CD14-positive monocyte (primary cell): Measurements from ENCODE around the gene SEMA6B. TPM values are rescaled to one million over a fixed set of nuclear protein-coding genes. Genes with fewer than 3 reads are reported as not detected.

Source experiments
- DNase-seq, 3 donors: peaks; one replicate each; pipeline ENCODE4 v3.0.0-alpha.2; 2011 to 2022
- H2AFZ ChIP-seq: 2 replicates; pipeline ENCODE4 v1.6.0; 2012; ENCODE audit warnings: mild to moderate bottlenecking, low read depth, low read length, inconsistent platforms; ENCODE audit not compliant: insufficient read depth, poor library complexity, severe bottlenecking
- H3K27ac ChIP-seq, 2 donors: 1 replicate in 1 of 2; 2 replicates in 1 of 2; pipeline ENCODE4 v1.5.1; 2012 to 2013; ENCODE audit warnings: low read length in 2 of 2, control low read depth in 1 of 2, inconsistent platforms in 1 of 2, low read depth in 1 of 2, mild to moderate bottlenecking in 1 of 2
- H3K27me3 ChIP-seq, 2 donors: one replicate each; pipeline versions ENCODE4 v1.6.0 to v1.6.1; 2011 to 2013; ENCODE audit warnings: low read length in 2 of 2; ENCODE audit not compliant: control insufficient read depth in 2 of 2, insufficient read depth in 2 of 2
- H3K36me3 ChIP-seq, 2 donors: replicated peaks in 1 of 2; 1 replicate in 1 of 2; 2 replicates in 1 of 2; pipeline versions ENCODE4 v1.5.1 to v1.6.1; 2012 to 2013; ENCODE audit warnings: low read length in 2 of 2, control low read depth in 1 of 2, inconsistent platforms in 1 of 2, mild to moderate bottlenecking in 1 of 2; ENCODE audit not compliant: insufficient read depth in 2 of 2, control insufficient read depth in 1 of 2
- H3K4me1 ChIP-seq, 2 donors: 1 replicate in 1 of 2; 2 replicates in 1 of 2; pipeline versions ENCODE4 v1.5.1 to v1.6.1; 2012 to 2013; ENCODE audit warnings: low read length in 2 of 2, control low read depth in 1 of 2, inconsistent platforms in 1 of 2, mild to moderate bottlenecking in 1 of 2, moderate library complexity in 1 of 2; ENCODE audit not compliant: insufficient read depth in 2 of 2, control insufficient read depth in 1 of 2
- H3K4me2 ChIP-seq: replicated peaks from 2 replicates; pipeline ENCODE3; 2012; ENCODE audit warnings: low read length, moderate library complexity, mild to moderate bottlenecking; ENCODE audit not compliant: poor library complexity, severe bottlenecking; ENCODE audit errors: extremely low read depth
- H3K4me3 ChIP-seq, 3 experiments: fragments of 200-600 bp in 1 of 3; sonication (generic) in 1 of 3; replicated peaks in 1 of 3; 1 replicate in 2 of 3; 2 replicates in 1 of 3; pipeline ENCODE4 v1.5.1; 2011 to 2013; ENCODE audit warnings: low read length in 3 of 3, mild to moderate bottlenecking in 3 of 3, control low read depth in 2 of 3, low read depth in 2 of 3, inconsistent platforms in 1 of 3, moderate library complexity in 1 of 3
- H3K79me2 ChIP-seq: 2 replicates; pipeline ENCODE4 v1.6.0; 2012; ENCODE audit warnings: mild to moderate bottlenecking, control low read depth, inconsistent platforms, low read length, moderate library complexity; ENCODE audit not compliant: insufficient read depth
- H3K9ac ChIP-seq: 2 replicates; pipeline ENCODE4 v1.6.0; 2017; ENCODE audit warnings: low read length, mild to moderate bottlenecking; ENCODE audit not compliant: insufficient read depth, poor library complexity, severe bottlenecking
- H3K9me3 ChIP-seq, 2 donors: replicated peaks in 1 of 2; 1 replicate in 1 of 2; 2 replicates in 1 of 2; pipeline versions ENCODE4 v1.5.1 to v1.6.1; 2012 to 2013; ENCODE audit warnings: low read length in 2 of 2, control low read depth in 1 of 2; ENCODE audit not compliant: control insufficient read depth in 1 of 2, insufficient read depth in 1 of 2
- H4K20me1 ChIP-seq: 2 replicates; pipeline ENCODE4 v1.6.0; 2012; ENCODE audit warnings: mild to moderate bottlenecking, low read length, control low read depth, moderate library complexity; ENCODE audit not compliant: insufficient read depth
- H3K27ac Mint-ChIP-seq, 7 donors: one replicate each; pipeline ENCODE4 v1.8.0; 2020; ENCODE audit warnings: mild to moderate bottlenecking in 7 of 7, mixed read lengths in 7 of 7, moderate library complexity in 6 of 7, inconsistent platforms in 2 of 7
- H3K27me3 Mint-ChIP-seq, 3 donors: one replicate each; pipeline ENCODE4 v1.8.0; 2021 to 2022; ENCODE audit warnings: low read depth in 3 of 3, mild to moderate bottlenecking in 3 of 3, mixed read lengths in 3 of 3, moderate library complexity in 3 of 3, inconsistent platforms in 1 of 3
- H3K36me3 Mint-ChIP-seq, 2 donors: one replicate each; pipeline ENCODE4 v1.8.0; 2020; ENCODE audit warnings: mixed read lengths in 2 of 2, inconsistent platforms in 1 of 2, mild to moderate bottlenecking in 1 of 2
- H3K4me1 Mint-ChIP-seq: one replicate; pipeline ENCODE4 v1.8.0; 2020; ENCODE audit warnings: mild to moderate bottlenecking, mixed read lengths
- H3K4me3 Mint-ChIP-seq, 2 donors: one replicate each; pipeline ENCODE4 v1.8.0; 2020; ENCODE audit warnings: mild to moderate bottlenecking in 2 of 2, mixed read lengths in 2 of 2, moderate library complexity in 1 of 2
- H3K9me3 Mint-ChIP-seq, 7 donors: one replicate each; pipeline ENCODE4 v1.8.0; 2020 to 2022; ENCODE audit warnings: mixed read lengths in 7 of 7, mild to moderate bottlenecking in 6 of 7, moderate library complexity in 6 of 7, inconsistent platforms in 2 of 7
- WGBS: methylation state at CpG from one replicate; pipeline ENCODE4 v1.1.5; 2013; ENCODE audit warnings: missing lambda C conversion rate; ENCODE audit not compliant: insufficient coverage; 5-methylcytosine and 5-hydroxymethylcytosine counted together
- intact Hi-C, 2 donors: fragments of 100-400 bp; cut with micrococcal nuclease; formaldehyde crosslinking; loops; one replicate each; pipeline versions ENCODE4 v1.15.0 to v1.15.1; 2023
- polyA plus RNA-seq, 3 donors: library from polyadenylated mRNA; depleted of rRNA in 1 of 3; unstranded in 2 of 3; stranded (reverse) in 1 of 3; fragments of 300-500 nt in 2 of 3; fragments of >200 nt in 1 of 3; fragmentation: Illumina TruSeq in 2 of 3; gene quantifications; 1 replicate in 2 of 3; 2 replicates in 1 of 3; pipeline ENCODE4 v1.2.3, GENCODE V29; 2012 to 2021
- TF ChIP-seq, protein P1 (sequence below): fragments of 200-600 bp; IDR thresholded peaks from one replicate; pipeline ENCODE4 v1.8.0; 2022; ENCODE audit warnings: antibody characterized with exemption, mild to moderate bottlenecking

The SEMA6B gene
- polyA plus RNA-seq, 3 donors, result 0.12 to 1.6 (median 0.87) TPM

DNA sequence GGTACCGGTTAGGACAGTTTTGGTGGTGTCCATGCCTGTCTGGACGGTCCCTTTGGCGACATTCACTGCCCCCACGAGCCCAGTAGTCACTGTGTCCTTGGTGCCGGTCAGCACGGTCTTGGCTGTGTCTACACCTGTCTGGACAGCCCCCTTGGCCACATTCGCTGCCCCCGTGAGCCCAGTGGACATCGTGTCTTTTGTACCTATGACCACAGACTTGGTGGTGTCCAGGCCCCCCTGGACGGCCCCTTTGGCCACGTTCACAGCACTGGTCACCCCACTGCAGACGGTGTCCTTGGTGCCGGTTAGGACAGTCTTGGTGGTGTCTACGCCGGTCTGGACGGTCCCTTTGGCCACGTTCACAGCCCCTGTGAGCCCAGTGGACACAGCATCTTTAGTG, 47.4 kb downstream of the SEMA6B start:
- H3K36me3 Mint-ChIP-seq, result peaks cover 0 to 2% of the 10 kb centered on the region in 2 donors
- H3K4me3 ChIP-seq, result no peak overlapping the region
- H4K20me1 ChIP-seq, result no peaks in the 10 kb centered on the region
- H3K79me2 ChIP-seq, result no peaks in the 10 kb centered on the region
- DNase-seq, result no peak
- no peak overlapping the region for H3K27ac Mint-ChIP-seq
- no peak overlapping the region for H3K9ac ChIP-seq
- TF ChIP-seq, protein P1, sequence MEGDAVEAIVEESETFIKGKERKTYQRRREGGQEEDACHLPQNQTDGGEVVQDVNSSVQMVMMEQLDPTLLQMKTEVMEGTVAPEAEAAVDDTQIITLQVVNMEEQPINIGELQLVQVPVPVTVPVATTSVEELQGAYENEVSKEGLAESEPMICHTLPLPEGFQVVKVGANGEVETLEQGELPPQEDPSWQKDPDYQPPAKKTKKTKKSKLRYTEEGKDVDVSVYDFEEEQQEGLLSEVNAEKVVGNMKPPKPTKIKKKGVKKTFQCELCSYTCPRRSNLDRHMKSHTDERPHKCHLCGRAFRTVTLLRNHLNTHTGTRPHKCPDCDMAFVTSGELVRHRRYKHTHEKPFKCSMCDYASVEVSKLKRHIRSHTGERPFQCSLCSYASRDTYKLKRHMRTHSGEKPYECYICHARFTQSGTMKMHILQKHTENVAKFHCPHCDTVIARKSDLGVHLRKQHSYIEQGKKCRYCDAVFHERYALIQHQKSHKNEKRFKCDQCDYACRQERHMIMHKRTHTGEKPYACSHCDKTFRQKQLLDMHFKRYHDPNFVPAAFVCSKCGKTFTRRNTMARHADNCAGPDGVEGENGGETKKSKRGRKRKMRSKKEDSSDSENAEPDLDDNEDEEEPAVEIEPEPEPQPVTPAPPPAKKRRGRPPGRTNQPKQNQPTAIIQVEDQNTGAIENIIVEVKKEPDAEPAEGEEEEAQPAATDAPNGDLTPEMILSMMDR, result no peak
- H3K36me3 ChIP-seq, result no peaks in the 10 kb centered on the region
- no peak overlapping the region for H2AFZ ChIP-seq
- H3K27me3 Mint-ChIP-seq, result peaks cover 3 to 10% (median 7%) of the 10 kb centered on the region in 3 donors
- H3K9me3 Mint-ChIP-seq, result no peaks in the 10 kb centered on the region
- H3K4me1 Mint-ChIP-seq, result no peaks in the 10 kb centered on the region
- no peak overlapping the region for H3K27ac ChIP-seq
- no peaks in the 10 kb centered on the region for H3K9me3 ChIP-seq
- intact Hi-C loops, result no loop called here
- H3K4me2 ChIP-seq, result no peak overlapping the region
- WGBS, result 93% methylated on average over 17 of the region's 17 CpGs
- H3K27me3 ChIP-seq, result no peaks in the 10 kb centered on the region
- no peak overlapping the region for H3K4me3 Mint-ChIP-seq
- H3K4me1 ChIP-seq, result no peaks in the 10 kb centered on the region

DNA sequence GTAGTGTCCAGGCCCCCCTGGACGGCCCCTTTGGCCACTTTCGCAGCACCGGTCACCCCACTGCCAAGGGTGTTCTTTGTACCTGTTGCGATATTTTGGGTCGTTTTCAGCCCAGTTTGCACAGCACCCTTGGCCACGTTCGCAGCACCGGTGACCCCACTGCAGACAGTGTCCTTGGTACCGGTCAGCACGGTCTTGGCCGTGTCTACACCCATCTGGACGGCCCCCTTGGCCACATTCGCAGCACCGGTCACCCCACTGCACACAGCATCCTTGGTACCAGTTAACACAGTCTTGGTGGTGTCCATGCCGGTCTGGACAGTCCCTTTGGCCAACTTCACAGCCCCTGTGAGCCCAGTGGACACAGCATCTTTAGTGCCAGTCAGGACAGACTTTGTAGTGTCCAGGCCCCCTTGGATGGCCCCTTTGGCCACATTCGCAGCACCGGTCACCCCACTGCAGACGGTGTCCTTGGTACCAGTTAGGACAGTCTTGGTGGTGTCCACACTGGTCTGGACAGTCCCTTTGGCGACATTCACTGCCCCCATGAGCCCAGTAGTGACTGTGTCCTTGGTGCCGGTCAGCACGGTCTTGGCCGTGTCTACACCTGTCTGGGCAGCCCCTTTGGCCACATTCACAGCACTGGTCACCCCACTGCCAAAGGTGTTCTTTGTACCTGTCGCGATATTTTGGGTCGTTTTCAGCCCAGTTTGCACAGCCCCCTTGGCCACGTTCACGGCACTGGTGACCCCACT, 48.0 kb downstream of the SEMA6B start:
- TF ChIP-seq, protein P1, result no peak
- Histone ChIP-seq H3K4me1 (peaks cover 0 to 4% of the 10 kb centered on the region in 2 donors), H3K79me2 (no peaks in the 10 kb centered on the region), H4K20me1 (no peaks in the 10 kb centered on the region), H3K9me3 (no peaks in the 10 kb centered on the region), H3K36me3 (no peaks in the 10 kb centered on the region), H3K4me3 (no peak overlapping the region), H3K9ac (no peak overlapping the region), H3K27ac (no peak overlapping the region), H3K4me2 (no peak overlapping the region), H3K27me3 (no peaks in the 10 kb centered on the region), H2AFZ (no peak overlapping the region)
- peaks cover 3 to 8% (median 7%) of the 10 kb centered on the region in 3 donors for H3K27me3 Mint-ChIP-seq
- no peak for DNase-seq
- H3K4me1 Mint-ChIP-seq, result peaks cover 3% of the 10 kb centered on the region
- H3K27ac Mint-ChIP-seq, result peak overlapping the region in 1 of 7 donors; percentile 56
- intact Hi-C loops, result no loop called here
- no peaks in the 10 kb centered on the region for H3K9me3 Mint-ChIP-seq
- no peak overlapping the region for H3K4me3 Mint-ChIP-seq
- 84% methylated on average over 27 of the region's 27 CpGs for WGBS
- H3K36me3 Mint-ChIP-seq, result peaks cover 3 to 7% of the 10 kb centered on the region in 2 donors
